Endothelial cell of umbilical vein (primary cell): ENCODE results near the gene NAXD. TPM values are rescaled to one million over a fixed set of nuclear protein-coding genes. Genes with fewer than 3 reads are reported as not detected.

Source experiments
- BruUV-seq: library from RNA; stranded (reverse); fragments of 400-500 nt; replicated peaks from 2 replicates; lab custom pipeline; 2021; lab: Mats Ljungman, UMichigan
- CTCF ChIA-PET: fragments of 300-600, 350-600 bp; sonication (Branson Sonifier 250); formaldehyde crosslinking; loops from one replicate; lab custom pipeline; 2021; ENCODE audit warnings: antibody characterized with exemption, inconsistent platforms; lab: Charles Lee
- POLR2A ChIA-PET: fragments of 300-600, 350-600 bp; sonication (Branson Sonifier 250); formaldehyde crosslinking; loops from one replicate; lab custom pipeline; 2021; ENCODE audit warnings: antibody characterized with exemption, inconsistent platforms; lab: Charles Lee
- DNase-seq: peaks from one replicate; pipeline ENCODE4 v3.0.0-alpha.2; 2011; ENCODE audit warnings: low read depth, low spot score
- FAIRE-seq: peaks from 2 replicates; lab custom pipeline; 2011; peaks lifted over from hg19 to GRCh38; lab: Jason Lieb, UNC
- H2AFZ ChIP-seq: 2 replicates; pipeline ENCODE4 v1.6.0; 2012; ENCODE audit warnings: low read depth, low read length, control low read depth, inconsistent platforms
- H3K27ac ChIP-seq: 2 replicates; pipeline ENCODE4 v1.5.1; 2011; ENCODE audit warnings: low read depth, mild to moderate bottlenecking, control low read depth, low read length, moderate library complexity; ENCODE audit not compliant: insufficient read depth
- H3K27me3 ChIP-seq, 2 experiments: 2 replicates each; pipeline versions ENCODE4 v1.6.0 to v1.6.1; 2011; ENCODE audit warnings: low read length in 2 of 2, mixed read lengths in 1 of 2; ENCODE audit not compliant: control insufficient read depth in 2 of 2, insufficient read depth in 2 of 2
- H3K36me3 ChIP-seq, 2 experiments: 2 replicates in 1 of 2; 3 replicates in 1 of 2; pipeline ENCODE4 v1.5.1; 2011; ENCODE audit warnings: low read length in 2 of 2, mild to moderate bottlenecking in 1 of 2, moderate library complexity in 1 of 2; ENCODE audit not compliant: control insufficient read depth in 2 of 2, insufficient read depth in 2 of 2; ENCODE audit errors: extremely low read depth in 1 of 2
- H3K4me1 ChIP-seq: 3 replicates; pipeline ENCODE4 v1.5.1; 2011; ENCODE audit warnings: mild to moderate bottlenecking, low read length; ENCODE audit not compliant: control insufficient read depth, insufficient read depth; ENCODE audit errors: extremely low read depth
- H3K4me2 ChIP-seq: 2 replicates; pipeline ENCODE4 v1.6.1; 2011; ENCODE audit warnings: low read length, control low read depth, mixed read lengths; ENCODE audit not compliant: insufficient read depth
- H3K4me3 ChIP-seq, 3 experiments: fragments of 200-600 bp in 1 of 3; sonication (generic), shearing (Covaris generic) in 1 of 3; replicated peaks in 1 of 3; 2 replicates each; pipeline ENCODE4 v1.5.1; 2011 to 2016; ENCODE audit warnings: control low read depth in 3 of 3, low read length in 3 of 3, mild to moderate bottlenecking in 2 of 3, inconsistent platforms in 1 of 3, low read depth in 1 of 3, moderate library complexity in 1 of 3; ENCODE audit not compliant: insufficient read depth in 1 of 3
- H3K79me2 ChIP-seq: 2 replicates; pipeline ENCODE4 v1.6.0; 2012; ENCODE audit warnings: low read length, inconsistent platforms; ENCODE audit not compliant: control insufficient read depth, insufficient read depth
- H3K9ac ChIP-seq: replicated peaks from 2 replicates; pipeline ENCODE3; 2011; ENCODE audit warnings: low read length, control low read depth; ENCODE audit not compliant: insufficient read depth; ENCODE audit errors: extremely low read depth
- H3K9me1 ChIP-seq: replicated peaks from 3 replicates; pipeline ENCODE4 v1.6.0; 2011; ENCODE audit warnings: mild to moderate bottlenecking, low read length; ENCODE audit not compliant: control insufficient read depth, insufficient read depth; ENCODE audit errors: extremely low read depth
- H3K9me3 ChIP-seq: replicated peaks from 2 replicates; pipeline ENCODE4 v1.5.1; 2012; ENCODE audit warnings: low read length, inconsistent platforms; ENCODE audit not compliant: control insufficient read depth, insufficient read depth
- H4K20me1 ChIP-seq: replicated peaks from 2 replicates; pipeline ENCODE3; 2011; ENCODE audit warnings: mild to moderate bottlenecking, low read length; ENCODE audit not compliant: control insufficient read depth, insufficient read depth; ENCODE audit errors: extremely low read depth
- CTCF ChIP-seq, 2 donors: IDR thresholded peaks; 1 replicate in 1 of 2; 2 replicates in 1 of 2; pipeline ENCODE4 v1.5.1; 2011; ENCODE audit warnings: low read length in 2 of 2, mild to moderate bottlenecking in 2 of 2, moderate library complexity in 2 of 2, control low read depth in 1 of 2, inconsistent platforms in 1 of 2, low read depth in 1 of 2; ENCODE audit not compliant: insufficient read depth in 1 of 2; ENCODE audit errors: extremely low read depth in 1 of 2
- EZH2 ChIP-seq: IDR thresholded peaks from 2 replicates; pipeline ENCODE4 v1.6.1; 2012; ENCODE audit warnings: borderline replicate concordance, low read depth, mild to moderate bottlenecking, moderate library complexity, low read length, inconsistent platforms; ENCODE audit not compliant: severe bottlenecking
- FOS ChIP-seq: IDR thresholded peaks from 2 replicates; pipeline ENCODE4 v1.6.1; 2011; ENCODE audit warnings: mild to moderate bottlenecking, low read length, moderate library complexity, borderline replicate concordance; ENCODE audit not compliant: insufficient read depth
- GATA2 ChIP-seq: IDR thresholded peaks from 2 replicates; pipeline ENCODE4 v1.7.0; 2011; ENCODE audit warnings: low read depth, mild to moderate bottlenecking, moderate library complexity, mixed read lengths, low read length; ENCODE audit not compliant: insufficient read length, insufficient read depth
- JUN ChIP-seq: IDR thresholded peaks from 2 replicates; pipeline ENCODE4 v1.6.1; 2011; ENCODE audit warnings: borderline replicate concordance, low read depth; ENCODE audit not compliant: insufficient read length, insufficient read depth
- MAX ChIP-seq: IDR thresholded peaks from 2 replicates; pipeline ENCODE4 v1.6.1; 2011; ENCODE audit not compliant: insufficient read depth, insufficient read length
- MYC ChIP-seq: IDR thresholded peaks from one replicate; pipeline ENCODE4 v1.6.1; 2011; ENCODE audit warnings: mild to moderate bottlenecking, low read depth, low read length
- POLR2A ChIP-seq: IDR thresholded peaks from 2 replicates; pipeline ENCODE4 v1.6.1; 2012; ENCODE audit warnings: low read depth, mild to moderate bottlenecking, control low read depth, low read length
- POLR2AphosphoS5 ChIP-seq: IDR thresholded peaks from 2 replicates; pipeline ENCODE4 v1.6.1; 2012; ENCODE audit warnings: low read depth, mild to moderate bottlenecking, control low read depth, low read length, moderate library complexity; ENCODE audit not compliant: insufficient read depth
- dilution Hi-C: fragments of 300-500 bp; cut with MboI; formaldehyde crosslinking; loops from one replicate; pipeline ENCODE4 v1.15.0; 2019; ENCODE audit warnings: low sequenced_read_pairs; ENCODE audit not compliant: extremely low pct_ligation_motif_present
- intact Hi-C: fragments of 100-400 bp; cut with micrococcal nuclease; formaldehyde crosslinking; loops from one replicate; pipeline ENCODE4 v1.10.0; 2022
- polyA plus RNA-seq, 4 experiments: library from polyadenylated mRNA; depleted of rRNA in 3 of 4; stranded (reverse) in 3 of 4; unstranded in 1 of 4; fragments of >200 nt; gene quantifications; 2 replicates each; pipeline versions ENCODE4 v1.2.1 to v1.2.3, GENCODE V29; 2011 to 2012; ENCODE audit warnings: missing spikeins in 1 of 4
- total RNA-seq: library from RNA; stranded (reverse); gene quantifications from 2 replicates; pipeline ENCODE4 v1.2.3, GENCODE V29; 2021

NAXD gene
- total and polyA plus RNA-seq, 2 donors (not counting 3 experiments of a cell fraction or from before 2014, with no cell fraction given) = 19.9 to 42.9 TPM

GRCh38 chr13:110581506-110582185, 33.7 kb upstream of the NAXD start:
- ChIA-PET CTCF (no interaction called here), POLR2A (no interaction called here)
- no TSS peak for BruUV-seq
- FAIRE-seq (no peak), DNase-seq (no peak)
- Histone ChIP-seq H3K9ac (no peak overlapping the region), H3K9me1 (no peaks in the 10 kb centered on the region), H3K36me3 (no peaks in the 10 kb centered on the region), H3K27me3 (peaks cover 3 to 4% of the 10 kb centered on the region in 2 experiments), H3K4me2 (no peak overlapping the region), H3K4me3 (no peak overlapping the region), H3K27ac (no peak overlapping the region), H3K4me1 (no peaks in the 10 kb centered on the region), H3K9me3 (no peaks in the 10 kb centered on the region), H3K79me2 (no peaks in the 10 kb centered on the region), H4K20me1 (no peaks in the 10 kb centered on the region), H2AFZ (no peak overlapping the region)
- TF ChIP-seq POLR2AphosphoS5 (no peak), EZH2 (no peak), MAX (no peak)
- intact Hi-C loops (no loop called here), dilution Hi-C loops (no loop called here)

GRCh38 chr13:110582421-110582954, 32.9 kb upstream of the NAXD start:
- TF ChIP-seq MYC (no peak), JUN (no peak), POLR2AphosphoS5 (no peak), EZH2 (no peak), FOS (no peak), POLR2A (no peak), MAX (no peak), CTCF (IDR thresholded peaks at IDR 0.05; ENCODE audit: extremely low read depth in 1 of 2, insufficient read depth in 1 of 2, low read depth in 1 of 2, low read length in 2 of 2) (no peak), GATA2 (no peak)
- DNase-seq = no peak
- Histone ChIP-seq H2AFZ (no peak overlapping the region), H3K9ac (no peak overlapping the region), H3K79me2 (no peaks in the 10 kb centered on the region), H3K4me1 (no peaks in the 10 kb centered on the region), H3K4me3 (no peak overlapping the region), H3K36me3 (no peaks in the 10 kb centered on the region), H3K9me3 (no peaks in the 10 kb centered on the region), H3K4me2 (no peak overlapping the region), H3K27ac (no peak overlapping the region), H4K20me1 (no peaks in the 10 kb centered on the region), H3K9me1 (no peaks in the 10 kb centered on the region), H3K27me3 (peaks cover 3 to 4% of the 10 kb centered on the region in 2 experiments)
- intact Hi-C loops (no loop called here), dilution Hi-C loops (no loop called here)
- no peak for FAIRE-seq
- POLR2A ChIA-PET = no interaction called here
- no TSS peak for BruUV-seq
- CTCF ChIA-PET = interaction anchor here (1.9 kb wide), 1 partner anchor 11 kb away, joined by 8 read pairs; no protein-coding TSS in a partner anchor
